GM19193 (cell line): ENCODE data around the gene PRPS1L1.

Experiments
- POLR2A ChIP-seq: IDR thresholded peaks from 4 replicates; pipeline ENCODE4 v1.6.1; 2011; ENCODE audit not compliant: insufficient read depth, insufficient read length; ENCODE audit errors: extremely low read depth

PRPS1L1 gene

DNA sequence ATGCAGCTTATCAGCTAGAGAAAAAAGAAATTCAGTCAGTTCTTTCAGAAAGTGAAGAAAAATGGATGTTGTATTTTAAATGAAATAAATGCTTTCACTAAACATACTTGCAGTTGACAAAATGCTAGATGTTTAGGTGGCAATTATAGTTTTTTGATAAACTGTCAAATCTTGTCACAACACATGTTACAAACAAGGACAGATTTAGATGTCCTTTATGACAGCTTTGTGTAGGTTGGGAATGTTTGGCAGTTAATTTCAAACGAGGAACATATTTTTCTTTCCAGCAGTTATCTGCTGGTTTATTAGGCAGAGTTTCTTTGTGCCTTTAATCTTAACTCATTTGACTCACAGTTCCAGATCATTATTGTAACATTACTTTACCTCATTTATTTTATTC lies 3.1 kb upstream of the PRPS1L1 start:
- no peak for TF ChIP-seq POLR2A

DNA sequence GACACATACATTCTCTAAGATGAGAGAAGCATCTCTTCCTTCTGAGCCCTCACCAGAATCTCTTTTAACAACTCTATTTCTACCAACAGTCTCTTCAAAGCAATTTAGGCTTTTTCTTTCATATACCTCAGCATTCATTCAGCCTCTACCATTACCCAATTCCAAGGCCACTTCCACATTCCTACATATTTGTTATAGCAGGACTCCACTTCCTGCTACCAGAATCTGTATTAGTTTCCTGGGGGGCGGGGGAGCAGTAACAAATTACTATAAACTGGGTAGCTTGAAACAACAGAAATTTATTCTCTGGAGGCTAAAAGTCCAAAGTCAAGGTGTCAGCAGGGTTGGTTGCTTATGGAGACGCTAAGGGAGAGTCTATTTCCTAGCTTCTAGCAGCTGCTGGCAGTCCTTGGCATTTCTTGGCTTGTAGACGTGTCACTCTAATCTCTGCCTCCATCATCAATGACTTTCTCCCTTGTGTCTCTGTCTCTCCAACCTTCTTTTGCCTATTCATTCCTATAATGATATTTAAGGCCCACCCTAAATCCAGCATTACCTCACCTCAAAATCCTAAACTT lies 7.4 kb downstream of the PRPS1L1 start:
- TF ChIP-seq POLR2A, result no peak

DNA sequence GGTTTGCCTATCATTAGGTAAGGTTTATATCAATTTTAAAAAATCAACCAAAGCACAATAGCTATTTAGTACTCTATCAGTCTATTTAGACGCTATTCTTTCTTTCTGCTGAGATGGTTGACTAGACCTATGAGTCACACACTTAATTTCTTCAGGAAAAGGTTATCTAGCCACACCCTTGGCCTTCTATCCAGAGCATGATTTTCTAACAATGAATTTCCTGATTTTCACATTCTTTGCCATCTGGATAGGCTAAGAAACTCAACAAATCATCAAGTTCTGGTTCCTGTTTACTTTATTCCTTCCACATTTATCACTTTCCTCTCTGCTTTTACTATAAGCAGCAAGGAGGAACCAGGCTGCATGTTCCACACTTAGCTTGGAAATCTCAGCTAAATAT lies 8.1 kb downstream of the PRPS1L1 start:
- no peak for TF ChIP-seq POLR2A

- TF ChIP-seq POLR2A, result no peak
Observed at GRCh38 chr7:18018296-18019215, 9.1 kb downstream of the PRPS1L1 start.

- TF ChIP-seq POLR2A, result no peak
Observed at GRCh38 chr7:18016547-18017444, 10.8 kb downstream of the PRPS1L1 start.

DNA sequence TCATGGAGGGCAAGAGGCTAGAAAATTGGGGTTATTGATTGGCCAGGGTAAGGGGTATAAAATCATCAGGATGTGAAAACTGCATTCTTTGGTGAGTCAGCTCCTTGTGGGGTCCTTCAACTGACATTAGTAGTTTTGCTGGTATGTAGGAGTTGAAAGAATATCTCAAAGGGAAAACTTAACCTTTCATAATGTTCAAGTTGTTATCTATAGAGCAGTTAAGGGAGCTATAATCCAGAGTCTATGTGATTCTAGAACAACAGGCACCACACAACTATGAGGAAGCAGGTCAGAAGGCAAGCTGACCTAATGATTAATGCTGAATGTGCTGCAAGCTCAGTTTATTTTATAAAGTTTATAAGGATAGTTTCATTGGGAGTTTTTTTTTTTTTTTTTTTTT lies 13.7 kb downstream of the PRPS1L1 start:
- no peak for TF ChIP-seq POLR2A

DNA sequence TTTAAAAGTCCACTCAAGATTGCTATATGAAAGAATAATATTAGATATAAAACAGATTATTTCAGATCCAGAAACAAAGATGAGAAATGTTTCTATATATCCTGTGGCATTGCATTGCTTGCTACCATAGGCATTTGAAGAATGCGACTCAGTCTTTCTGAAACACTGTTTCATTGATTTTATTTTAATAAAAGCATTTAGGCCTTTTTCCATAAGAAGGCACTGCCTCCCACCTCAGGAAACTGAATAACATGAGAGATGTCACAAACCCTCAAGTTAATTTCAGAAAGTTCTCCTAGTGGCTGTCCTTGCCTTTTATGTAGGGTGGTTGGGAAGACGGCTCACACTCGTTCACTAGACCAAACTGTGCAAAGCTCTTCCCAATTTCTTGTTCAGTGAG lies 23.3 kb downstream of the PRPS1L1 start:
- TF ChIP-seq POLR2A, result no peak

GRCh38 chr7:18003286-18003994 lies 24.2 kb downstream of the PRPS1L1 start:
- no peak for TF ChIP-seq POLR2A

DNA sequence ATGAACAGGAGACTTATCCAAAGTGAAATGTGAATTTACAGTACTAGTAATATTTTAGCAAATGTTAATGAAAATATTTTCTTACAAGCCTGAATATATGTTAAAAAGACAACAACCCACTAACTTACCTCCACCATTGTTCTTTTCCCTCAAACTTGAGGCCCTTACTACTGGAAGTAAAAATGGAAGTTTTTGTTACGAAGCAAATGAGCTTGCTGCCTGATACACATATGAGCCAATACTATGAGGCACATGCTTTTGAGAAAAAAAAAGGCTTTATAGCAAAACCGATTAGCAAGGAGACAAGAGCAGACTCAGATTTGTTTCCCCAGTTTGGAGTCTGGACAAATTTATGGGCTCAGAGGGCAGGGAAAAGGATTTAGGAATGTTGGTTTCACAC lies 29.0 kb downstream of the PRPS1L1 start:
- TF ChIP-seq POLR2A, result no peak

- TF ChIP-seq POLR2A, result no peak
Observed at GRCh38 chr7:17996442-17997223, 31.0 kb downstream of the PRPS1L1 start.

DNA sequence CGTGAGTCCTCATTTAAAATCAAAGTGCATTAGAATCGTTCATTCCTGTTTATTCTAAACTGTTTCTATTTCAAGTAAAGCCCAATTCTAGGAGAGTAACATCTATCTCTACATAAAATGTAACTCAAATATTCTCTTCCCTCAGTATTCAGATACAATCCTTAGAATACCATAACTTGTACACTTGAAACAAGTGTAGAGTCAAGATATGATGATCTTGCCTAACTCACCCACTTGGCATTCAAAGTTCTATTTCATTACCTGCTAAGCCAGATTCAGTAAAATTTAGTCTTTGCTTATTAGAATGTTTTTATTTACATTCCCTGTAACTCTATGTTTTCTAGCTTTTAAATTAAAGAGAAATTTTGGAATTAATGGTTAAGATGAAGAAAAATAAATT lies 31.6 kb downstream of the PRPS1L1 start:
- no peak for TF ChIP-seq POLR2A

DNA sequence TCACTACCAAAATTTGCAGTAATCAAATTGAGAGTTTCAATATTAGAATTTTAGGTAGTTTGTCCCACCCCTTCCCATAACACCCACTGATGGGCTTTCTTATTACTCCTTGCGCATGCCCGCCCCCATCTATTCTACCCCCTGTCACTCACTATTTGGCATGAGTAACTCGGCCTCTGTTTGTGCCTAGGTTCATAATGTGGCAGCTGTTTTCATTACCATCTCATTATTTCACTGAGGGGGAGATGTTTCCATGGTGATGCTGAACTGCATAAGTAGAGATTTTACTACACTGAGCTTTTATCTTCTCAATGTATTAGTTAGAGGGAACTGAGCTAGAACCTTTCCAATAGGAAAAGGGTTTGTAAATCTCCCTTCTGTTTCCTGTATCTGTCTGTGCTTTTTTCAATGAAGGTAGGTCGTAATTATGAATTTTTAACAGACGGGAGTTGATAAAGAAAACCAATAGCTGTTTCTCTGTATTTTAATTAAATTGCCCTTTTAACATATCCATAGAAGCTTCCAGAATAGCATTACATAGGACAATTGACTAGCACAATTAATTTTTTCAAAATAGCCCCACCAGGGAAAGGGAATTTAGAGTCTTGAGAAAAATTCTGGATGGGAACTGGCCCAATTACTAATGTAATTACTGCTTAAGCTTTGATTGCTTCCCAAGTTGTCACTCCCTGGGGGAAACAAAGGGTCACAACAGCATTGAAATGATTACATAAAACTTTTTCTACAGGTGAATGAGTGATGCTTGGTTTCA lies 33.4 kb downstream of the PRPS1L1 start:
- no peak for TF ChIP-seq POLR2A

GRCh38 chr7:17991866-17992648 lies 35.6 kb downstream of the PRPS1L1 start:
- no peak for TF ChIP-seq POLR2A

GRCh38 chr7:17990761-17991160 lies 36.9 kb downstream of the PRPS1L1 start:
- TF ChIP-seq POLR2A, result no peak
